Measurements from ENCODE around the gene ACTR5.

Gene ACTR5

DNA sequence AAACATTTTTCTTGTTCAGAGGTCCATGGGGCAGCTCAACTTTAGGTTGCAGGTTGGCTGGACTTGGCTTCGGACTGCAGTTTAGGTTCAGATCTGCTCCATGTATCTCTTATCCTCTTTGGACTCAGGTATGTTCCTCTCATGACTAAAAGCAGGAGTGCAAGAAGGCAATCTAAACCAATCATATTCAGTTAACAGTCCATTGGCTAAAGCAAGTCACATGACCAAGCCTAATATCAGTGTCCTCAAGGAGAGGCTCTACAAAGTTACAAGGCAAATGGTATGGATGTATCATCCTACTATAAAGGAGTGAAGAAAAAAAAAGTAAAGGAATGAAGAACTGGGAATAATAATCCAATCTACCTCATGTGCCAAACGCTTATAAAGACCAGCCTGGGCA, 2.5 kb upstream of the ACTR5 start:
- no peak overlapping the region for H3K27ac ChIP-seq

DNA sequence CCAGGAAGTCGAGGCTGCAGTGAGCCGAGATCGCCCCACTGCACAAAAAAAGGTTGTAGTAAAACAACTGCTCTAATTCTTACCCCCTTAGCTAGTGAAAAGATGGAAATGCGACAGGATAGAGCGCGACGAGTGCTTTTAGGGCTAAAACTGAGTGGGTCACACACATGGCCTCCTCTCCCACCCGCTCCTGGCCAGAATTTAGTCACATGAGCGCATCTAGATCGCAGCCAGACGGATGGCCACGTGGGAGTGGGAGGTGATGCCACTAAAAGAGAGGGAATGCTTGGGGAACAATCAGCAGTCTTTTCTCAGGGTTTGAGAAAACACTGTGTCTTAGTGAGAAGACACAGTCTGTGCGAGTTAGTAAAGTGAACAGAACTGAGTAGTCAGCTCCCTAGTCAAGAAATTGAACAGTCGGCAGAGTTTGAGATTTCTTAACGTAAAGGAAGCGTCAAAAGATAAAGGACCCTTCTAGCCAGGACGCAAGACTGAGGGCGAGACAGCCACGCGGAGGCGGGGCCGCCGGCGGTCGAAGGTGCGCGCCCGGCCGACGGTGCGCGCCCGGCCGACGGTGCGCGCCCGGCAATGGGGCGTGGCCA, 664 bp upstream of the ACTR5 start:
- H3K27ac ChIP-seq: peak overlapping the region; percentile 87
- TF ChIP-seq, protein P1, sequence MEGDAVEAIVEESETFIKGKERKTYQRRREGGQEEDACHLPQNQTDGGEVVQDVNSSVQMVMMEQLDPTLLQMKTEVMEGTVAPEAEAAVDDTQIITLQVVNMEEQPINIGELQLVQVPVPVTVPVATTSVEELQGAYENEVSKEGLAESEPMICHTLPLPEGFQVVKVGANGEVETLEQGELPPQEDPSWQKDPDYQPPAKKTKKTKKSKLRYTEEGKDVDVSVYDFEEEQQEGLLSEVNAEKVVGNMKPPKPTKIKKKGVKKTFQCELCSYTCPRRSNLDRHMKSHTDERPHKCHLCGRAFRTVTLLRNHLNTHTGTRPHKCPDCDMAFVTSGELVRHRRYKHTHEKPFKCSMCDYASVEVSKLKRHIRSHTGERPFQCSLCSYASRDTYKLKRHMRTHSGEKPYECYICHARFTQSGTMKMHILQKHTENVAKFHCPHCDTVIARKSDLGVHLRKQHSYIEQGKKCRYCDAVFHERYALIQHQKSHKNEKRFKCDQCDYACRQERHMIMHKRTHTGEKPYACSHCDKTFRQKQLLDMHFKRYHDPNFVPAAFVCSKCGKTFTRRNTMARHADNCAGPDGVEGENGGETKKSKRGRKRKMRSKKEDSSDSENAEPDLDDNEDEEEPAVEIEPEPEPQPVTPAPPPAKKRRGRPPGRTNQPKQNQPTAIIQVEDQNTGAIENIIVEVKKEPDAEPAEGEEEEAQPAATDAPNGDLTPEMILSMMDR (conservative IDR thresholded peaks at IDR 0.05): no peak
- no peak for TF ChIP-seq ZFX (IDR thresholded peaks at IDR 0.05)

More for the DNA sequence above, 2.5 kb upstream of the ACTR5 start:
- TF ChIP-seq, protein P1 (conservative IDR thresholded peaks at IDR 0.05): no peak
- TF ChIP-seq ZFX (IDR thresholded peaks at IDR 0.05): no peak

DNA sequence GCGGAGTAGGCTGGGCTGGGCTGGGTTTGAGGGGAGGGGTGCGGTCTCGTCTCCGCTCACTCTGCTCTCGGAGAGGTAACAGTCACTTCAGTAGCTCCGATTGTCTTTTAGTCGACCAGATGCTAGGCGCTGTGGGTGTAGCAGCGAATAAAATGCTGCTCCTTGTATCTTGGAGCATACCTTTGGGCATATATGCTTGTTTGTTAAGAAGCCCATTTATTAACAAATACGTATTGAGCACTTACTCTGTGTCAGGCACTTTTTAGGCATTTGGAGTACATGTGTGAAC, 545 bp downstream of the ACTR5 start:
- H3K27ac ChIP-seq: peak overlapping the region; percentile 87
- TF ChIP-seq, protein P1 (conservative IDR thresholded peaks at IDR 0.05): no peak
- TF ChIP-seq ZFX (IDR thresholded peaks at IDR 0.05): no peak

DNA sequence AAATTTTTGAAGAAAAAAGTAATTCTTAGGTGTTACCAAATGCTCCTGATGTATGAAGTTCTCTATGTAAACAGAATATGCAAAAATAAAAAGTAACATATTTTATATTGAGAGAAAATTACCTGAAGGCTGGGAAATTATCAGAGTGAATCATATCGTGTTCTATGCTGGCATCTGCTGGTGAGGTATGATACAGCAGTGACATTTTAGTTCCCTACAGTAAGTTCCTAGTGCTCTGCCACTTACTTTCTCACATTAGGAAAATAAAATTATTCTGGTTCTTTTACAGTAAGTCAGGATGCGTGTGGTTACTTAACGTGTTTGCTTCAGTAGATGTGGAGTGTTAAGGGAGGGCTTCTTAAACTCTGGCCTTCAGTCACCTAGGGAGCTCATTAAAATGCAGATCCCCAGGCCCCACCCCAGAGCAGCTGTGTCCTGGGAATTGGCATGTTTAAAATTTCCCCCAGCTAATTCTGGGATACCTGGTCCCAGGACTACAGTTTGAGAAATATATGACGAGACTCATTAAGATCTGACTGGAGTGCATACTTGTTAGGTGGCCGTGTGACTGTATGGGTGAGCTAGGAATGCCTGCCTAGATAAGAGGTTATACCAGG, 3.2 kb downstream of the ACTR5 start:
- no peak overlapping the region for H3K27ac ChIP-seq
- TF ChIP-seq, protein P1 (conservative IDR thresholded peaks at IDR 0.05): peak; percentile 86
- TF ChIP-seq ZFX (IDR thresholded peaks at IDR 0.05): no peak

DNA sequence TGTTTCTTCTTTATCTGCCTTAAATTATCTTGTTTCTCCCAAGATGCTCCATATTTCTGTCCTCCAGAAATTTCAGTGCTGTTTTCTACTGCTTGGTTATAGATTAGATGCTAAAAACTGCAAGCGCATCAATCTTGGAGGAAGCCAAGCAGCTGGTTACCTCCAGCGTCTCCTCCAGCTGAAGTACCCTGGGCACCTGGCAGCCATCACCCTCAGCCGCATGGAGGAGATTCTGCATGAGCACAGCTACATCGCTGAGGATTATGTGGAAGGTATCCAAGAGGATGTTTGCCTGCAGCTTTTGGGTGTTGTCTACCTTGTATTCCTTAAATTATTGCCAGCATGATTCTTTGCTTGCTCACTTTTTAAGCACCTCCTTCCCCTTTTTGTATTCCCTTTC, 3.8 kb downstream of the ACTR5 start:
- no peak overlapping the region for H3K27ac ChIP-seq
- TF ChIP-seq, protein P1 (conservative IDR thresholded peaks at IDR 0.05): no peak
- TF ChIP-seq ZFX (IDR thresholded peaks at IDR 0.05): no peak

DNA sequence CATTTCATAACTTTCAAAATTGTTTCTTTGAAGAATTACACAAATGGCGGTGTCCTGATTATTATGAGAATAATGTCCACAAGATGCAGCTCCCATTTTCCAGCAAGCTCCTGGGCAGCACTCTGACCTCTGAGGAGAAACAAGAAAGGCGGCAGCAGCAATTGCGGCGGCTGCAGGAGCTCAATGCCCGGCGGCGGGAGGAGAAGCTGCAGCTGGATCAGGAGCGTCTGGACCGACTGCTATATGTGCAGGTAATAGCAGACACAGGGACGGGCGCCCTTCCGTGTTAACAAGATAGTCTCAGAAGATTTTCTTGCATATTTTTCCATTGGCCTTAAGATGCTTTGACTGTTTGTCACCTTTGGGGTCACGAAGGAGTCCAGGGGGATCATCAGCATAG, 6.7 kb downstream of the ACTR5 start:
- TF ChIP-seq ZFX (IDR thresholded peaks at IDR 0.05): no peak
- TF ChIP-seq, protein P1 (conservative IDR thresholded peaks at IDR 0.05): no peak
- no peak overlapping the region for H3K27ac ChIP-seq

DNA sequence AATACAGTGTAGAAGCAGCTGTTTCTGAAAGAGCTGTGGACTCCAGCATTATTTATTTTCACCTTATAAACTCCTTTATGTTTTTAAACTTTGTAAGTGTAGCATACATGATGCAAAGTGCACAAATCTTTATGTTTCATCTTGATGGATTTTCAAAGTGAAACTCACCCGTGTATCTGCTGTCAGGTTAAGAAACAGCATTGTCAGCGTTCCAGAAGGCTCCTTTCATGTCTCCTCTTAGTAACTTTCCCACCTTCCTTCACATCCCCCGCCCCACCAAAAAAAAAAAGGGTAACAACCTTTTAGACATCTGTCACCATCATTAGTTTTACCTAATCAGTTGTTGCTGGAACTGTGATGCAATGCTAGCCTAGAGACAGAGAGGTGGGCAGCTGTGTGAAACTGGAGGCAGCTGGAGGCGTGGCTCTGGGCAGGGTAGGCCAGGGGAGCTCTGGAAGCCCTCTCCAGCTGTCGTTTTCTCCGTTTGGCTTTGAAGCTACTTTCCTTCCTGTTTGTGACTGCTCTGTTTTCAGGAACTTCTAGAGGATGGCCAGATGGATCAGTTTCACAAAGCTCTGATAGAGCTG, 7.2 kb downstream of the ACTR5 start:
- no peak overlapping the region for H3K27ac ChIP-seq
- TF ChIP-seq, protein P1 (conservative IDR thresholded peaks at IDR 0.05): no peak
- TF ChIP-seq ZFX (IDR thresholded peaks at IDR 0.05): no peak

Measured in C4-2B (cell line).